Measurements from ENCODE around the gene GNB5.
"Not testable (repeated sequence)": the region's sequence is repeated elsewhere in the genome, so short reads cannot be mapped to it uniquely, and the experiment has no call there.

Gene GNB5

DNA sequence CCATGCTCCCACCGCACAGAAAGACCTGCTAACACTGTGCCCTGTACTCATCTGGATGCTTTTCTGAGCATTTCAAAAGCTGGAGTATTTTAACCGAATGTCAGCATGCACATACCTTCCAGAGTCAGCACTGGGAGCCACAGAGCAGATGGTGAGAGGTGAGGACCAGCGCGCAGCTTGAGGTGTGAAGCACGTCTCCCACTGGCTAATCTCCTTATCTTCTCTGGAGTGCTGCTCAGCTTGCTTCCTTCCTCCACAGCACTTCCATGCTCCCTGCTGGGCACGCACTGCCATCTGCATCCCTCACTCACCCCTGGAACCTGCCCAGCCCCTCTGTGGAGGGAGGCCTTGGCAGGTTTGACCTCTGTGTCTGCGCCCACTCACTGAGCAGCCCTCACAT is at the start of gene GNB5:
TSS of gene GNB5 (minus strand) at position 186 of the 400 bp plus-strand sequence. CDS start 6,716 bp downstream, outside the sequence.
- DNase-seq (ENCODE audit: low read depth in 2 of 2) = no peak

DNA sequence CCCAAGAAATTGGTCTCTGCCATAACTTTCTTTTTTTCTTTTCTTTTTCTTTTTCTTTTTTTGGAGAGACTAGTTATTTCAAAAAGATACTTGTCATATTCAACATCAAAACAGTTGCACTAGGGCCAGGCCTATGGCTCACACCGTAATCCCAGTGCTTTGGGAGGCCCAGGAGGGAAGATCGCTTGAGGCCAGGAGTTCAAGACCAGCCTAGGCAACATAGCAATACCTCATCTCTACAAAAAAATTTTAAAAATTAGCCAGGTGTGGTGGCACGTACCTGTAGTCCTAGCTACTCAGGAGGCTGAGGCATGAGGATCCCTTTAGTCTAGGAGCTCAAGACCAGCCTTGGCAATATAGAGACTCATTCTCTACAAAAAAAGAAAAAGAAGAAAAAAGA is 49.0 kb upstream of the GNB5 start:
- DNase-seq (ENCODE audit: low read depth in 2 of 2) = no peak

DNA sequence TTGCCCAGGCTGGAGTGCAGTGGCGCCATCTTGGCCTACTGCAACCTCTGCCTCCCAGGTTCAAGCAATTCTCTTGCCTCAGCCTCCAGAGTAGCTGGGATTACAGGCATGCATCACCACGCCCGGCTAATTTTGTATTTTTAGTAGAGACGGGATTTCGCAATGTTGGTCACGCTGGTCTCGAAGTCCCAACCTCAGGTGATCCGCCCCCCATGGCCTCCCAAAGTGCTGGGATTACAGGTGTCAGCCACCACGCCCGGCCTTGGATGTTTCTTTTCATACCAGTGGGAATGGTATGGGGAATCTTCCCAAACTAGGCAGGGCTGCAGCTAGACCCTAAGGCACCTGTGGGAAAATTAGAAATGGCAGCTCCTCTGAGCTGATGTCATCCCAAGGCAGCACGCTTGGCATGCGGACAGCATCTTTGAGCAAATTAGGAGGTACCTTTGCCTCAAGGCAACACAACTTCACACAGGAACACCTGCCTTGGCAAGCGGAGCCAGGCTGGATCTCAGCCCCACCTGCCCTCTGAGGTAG is 47.9 kb upstream of the GNB5 start:
- DNase-seq (ENCODE audit: low read depth in 2 of 2) = not testable (repeated sequence)

DNA sequence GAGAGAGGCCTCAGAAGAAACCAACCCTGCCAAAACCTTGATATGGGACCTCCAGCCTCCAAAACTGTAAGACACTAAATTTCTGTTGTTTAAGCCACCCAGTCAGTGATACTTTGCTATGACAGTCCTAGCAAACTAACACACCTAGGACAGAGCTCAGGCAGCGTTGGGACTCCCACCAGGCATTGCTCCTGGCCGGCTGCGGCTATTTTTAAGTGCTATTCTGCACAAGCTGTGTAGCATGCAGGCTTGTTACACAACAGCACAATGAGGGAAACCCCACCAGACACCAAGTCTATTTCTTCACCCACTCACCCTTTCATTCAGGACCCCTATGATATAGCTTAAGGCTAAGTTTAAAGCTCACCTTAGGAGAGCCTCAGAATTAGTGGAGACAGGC is 47.0 kb upstream of the GNB5 start:
- no peak for DNase-seq (ENCODE audit: low read depth in 2 of 2)

DNA sequence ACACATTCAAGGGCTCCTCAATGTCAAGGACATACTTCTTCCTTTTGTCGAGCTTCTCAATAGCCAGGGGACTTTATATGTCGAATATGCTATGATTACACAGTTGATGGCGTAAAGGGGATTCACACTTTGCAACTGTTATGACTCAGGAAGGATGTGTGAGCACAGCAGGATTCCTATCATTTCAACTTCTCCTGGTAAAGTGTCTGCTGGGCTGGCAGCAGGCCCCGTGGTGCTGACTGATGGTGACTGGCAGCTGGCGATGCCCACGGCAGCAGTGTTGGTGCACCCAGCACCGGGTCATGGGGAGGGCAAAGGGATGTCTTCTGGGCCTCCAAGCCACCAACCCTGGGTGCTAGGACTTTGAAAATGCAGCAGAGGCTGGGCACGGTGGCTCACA is 44.8 kb upstream of the GNB5 start:
- no peak for DNase-seq (ENCODE audit: low read depth in 2 of 2)

DNA sequence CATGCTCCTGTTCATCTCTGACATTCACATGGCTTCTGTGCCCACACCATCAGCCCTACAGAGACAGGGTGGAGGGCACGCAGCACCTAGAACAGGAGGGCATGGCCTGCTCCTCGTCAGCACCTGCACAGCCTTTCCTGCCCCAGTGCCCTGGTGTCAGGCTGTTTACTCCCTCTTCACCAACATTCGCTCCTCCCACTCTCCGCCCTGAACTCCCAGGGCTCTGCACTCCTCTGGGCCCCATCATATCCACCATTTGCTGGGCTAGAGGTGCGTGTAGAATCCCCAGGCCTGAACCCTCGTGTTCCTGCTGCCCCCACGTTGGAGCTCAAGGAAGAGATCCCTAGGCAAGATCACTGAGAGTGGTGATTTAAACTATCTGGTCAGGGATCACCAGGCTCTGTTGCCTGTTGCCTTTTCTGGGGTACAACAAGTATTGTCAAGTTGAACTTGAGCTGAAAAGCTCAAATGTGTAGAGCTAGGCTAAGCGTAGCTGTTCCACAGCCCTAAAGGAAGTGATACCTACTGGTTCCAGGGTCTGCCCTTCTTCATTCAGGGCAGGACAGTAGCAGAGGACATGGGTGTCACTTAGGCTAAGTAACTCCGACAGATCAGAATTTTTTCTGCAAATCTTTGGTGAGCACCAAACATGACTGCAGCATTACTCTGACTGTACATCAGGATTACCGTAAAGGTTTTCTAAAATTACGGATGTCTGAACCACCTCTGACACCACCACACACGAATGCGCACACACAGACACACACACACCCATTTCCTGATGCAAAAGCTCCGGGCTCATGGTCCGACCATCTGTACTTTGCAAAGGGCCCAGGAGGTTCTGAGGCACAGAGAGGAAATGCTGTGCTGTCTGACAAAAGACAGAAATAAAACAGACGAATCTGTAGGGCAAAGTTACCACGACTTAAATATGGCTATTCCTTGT is 43.7 kb upstream of the GNB5 start:
- DNase-seq (ENCODE audit: low read depth in 2 of 2) = no peak

DNA sequence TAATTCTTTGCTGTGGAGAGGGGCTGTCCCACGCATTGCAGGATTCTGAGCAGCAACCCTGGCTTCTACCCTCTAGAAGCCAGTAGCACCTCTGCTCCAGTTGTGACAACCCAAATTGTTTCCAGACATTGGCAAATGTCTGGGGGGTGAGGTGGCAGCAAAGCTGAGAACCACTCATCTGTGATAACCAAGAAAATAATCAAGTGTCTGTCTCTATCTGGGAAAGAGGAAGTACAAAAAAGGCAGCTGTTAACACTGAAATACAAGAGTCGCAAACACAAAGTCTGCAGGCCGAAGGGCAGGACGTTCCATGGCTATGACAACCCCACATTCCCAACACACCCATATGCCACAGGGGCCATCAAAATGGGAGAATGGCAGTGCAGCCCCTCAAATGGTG is 42.2 kb upstream of the GNB5 start:
- DNase-seq (ENCODE audit: low read depth in 2 of 2) = no peak

DNA sequence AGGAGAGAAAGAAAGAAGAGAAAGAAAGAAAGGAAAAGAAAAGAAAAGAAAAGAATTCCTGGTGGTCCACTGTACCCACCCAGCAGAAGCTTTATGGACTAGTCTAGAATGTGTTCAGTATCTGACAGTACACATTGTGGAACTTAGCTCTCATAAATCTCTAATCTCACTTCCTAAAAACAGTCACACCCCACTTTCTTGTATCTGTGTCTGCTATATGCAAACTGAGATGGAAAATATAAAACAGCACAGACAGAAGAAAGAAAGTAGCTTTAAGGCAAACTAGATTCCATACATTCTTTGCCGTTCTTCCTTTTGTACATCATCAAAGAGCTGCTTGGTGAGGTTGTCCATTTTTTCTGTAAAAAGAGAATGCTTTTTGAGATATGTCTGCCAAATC is 41.1 kb upstream of the GNB5 start:
- no peak for DNase-seq (ENCODE audit: low read depth in 2 of 2)

DNA sequence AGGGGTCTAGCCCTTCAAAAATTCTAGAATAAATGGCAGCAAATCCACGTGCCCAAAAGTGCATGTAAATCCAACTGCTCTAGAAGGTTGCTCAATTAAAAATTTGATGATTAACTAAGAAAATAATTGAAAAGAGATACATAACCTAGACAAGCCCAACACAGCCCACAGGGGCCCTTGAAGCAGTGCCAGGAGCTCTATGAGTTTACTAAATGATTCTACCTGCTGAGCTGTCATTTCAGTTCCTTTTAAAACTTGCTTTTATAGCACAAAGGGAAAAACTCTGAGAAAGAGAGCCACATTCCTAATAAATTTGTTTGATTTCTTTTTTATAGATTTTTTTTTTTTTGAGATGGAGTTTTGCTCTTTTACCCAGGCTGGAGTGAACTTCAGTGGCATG is 38.9 kb upstream of the GNB5 start:
- DNase-seq (ENCODE audit: low read depth in 2 of 2) = no peak

DNA sequence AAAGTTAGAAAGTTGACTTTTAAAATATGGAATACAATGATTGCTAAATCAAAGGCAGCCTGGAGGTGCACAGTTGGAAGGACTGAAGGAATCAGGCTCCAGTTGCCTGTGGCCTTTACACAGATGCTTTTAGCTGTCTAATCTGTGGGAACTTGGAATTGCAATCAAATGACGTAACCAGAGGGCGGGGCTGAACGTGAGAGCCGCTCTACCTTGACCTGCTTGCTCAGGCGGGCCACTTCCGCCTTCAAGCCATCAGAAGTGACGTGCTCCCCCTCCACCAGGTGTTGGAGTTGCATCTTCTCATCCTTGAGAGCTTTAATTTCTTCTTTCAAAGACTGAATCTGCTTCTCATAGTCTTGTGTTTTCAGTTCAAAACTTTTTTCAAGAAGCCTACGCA is 37.7 kb upstream of the GNB5 start:
- no peak for DNase-seq (ENCODE audit: low read depth in 2 of 2)

DNA sequence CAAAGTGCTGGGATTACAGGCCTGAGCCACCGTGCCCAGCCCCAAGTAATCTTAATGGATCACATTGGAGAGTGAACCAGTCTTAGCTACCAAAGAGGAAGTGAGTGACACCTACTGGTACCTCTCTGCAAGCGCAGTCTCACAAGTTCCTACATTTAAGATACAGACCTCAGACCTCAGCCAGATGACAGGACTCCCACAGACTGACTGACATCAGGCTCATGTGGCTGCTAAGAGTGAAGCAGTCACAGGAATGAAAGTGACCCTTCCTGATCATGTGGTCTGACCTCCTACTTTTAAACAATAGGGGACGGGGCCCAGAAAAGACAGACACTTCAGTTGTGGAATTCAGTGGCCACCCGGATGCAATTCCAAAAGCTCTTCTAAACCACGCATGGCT is 36.3 kb upstream of the GNB5 start:
- DNase-seq (ENCODE audit: low read depth in 2 of 2) = peak; percentile 31 to 33

DNA sequence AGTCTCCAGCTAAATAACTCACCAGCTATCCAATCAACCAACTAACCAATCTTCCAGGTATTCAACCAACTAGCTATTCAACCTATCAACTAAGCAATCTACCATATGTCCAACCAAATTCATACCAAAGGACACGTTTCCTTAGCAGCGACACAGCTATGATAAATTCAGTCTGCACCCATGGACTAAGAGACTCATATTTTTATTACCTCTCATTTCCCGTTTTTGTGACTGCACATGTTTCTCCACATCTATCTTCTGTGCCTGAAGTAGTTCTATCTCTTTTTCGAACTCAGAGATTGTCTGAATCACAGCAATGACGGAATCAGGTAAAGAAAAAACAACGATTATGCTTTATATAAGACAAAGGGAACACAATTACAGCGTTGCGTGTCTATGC is 34.0 kb upstream of the GNB5 start:
- no peak for DNase-seq (ENCODE audit: low read depth in 2 of 2)

DNA sequence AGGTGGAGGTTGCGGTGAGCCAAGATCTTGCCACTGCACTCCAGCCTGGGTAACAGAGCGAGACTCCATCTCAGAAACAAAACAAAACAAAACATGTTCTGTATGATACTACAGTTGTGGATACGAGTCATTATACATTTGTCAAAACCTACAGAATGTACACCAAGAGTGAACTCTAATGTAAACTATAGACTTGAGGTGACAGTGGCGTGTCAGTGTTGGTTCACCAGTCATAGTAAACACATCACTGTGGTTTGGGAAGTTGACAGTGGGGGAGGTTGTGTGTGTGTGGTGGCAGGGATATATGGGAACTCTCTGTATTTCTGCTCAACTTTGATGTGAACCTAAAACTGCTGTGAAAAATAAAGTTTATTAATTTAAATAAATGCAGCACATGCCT is 33.0 kb upstream of the GNB5 start:
- no peak for DNase-seq (ENCODE audit: low read depth in 2 of 2)

DNA sequence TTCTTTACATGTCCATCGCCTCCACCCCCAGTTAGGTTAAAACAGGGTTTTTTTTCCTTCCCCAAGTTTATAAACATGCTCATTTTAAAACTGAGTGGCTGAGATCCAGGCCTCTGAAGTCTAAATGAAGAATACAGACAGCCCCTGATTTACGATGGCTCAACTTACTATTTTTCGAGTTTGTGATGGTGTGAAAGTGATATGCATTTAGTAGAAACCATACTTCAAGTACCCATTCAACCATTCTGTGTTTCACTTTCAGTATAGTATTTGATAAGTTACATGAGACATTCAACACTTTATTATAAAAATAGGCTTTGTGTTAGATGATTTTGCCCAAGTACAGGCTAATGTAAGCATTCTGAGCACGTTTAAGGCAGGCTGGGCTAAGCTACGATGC is 30.5 kb upstream of the GNB5 start:
- DNase-seq (ENCODE audit: low read depth in 2 of 2) = no peak

DNA sequence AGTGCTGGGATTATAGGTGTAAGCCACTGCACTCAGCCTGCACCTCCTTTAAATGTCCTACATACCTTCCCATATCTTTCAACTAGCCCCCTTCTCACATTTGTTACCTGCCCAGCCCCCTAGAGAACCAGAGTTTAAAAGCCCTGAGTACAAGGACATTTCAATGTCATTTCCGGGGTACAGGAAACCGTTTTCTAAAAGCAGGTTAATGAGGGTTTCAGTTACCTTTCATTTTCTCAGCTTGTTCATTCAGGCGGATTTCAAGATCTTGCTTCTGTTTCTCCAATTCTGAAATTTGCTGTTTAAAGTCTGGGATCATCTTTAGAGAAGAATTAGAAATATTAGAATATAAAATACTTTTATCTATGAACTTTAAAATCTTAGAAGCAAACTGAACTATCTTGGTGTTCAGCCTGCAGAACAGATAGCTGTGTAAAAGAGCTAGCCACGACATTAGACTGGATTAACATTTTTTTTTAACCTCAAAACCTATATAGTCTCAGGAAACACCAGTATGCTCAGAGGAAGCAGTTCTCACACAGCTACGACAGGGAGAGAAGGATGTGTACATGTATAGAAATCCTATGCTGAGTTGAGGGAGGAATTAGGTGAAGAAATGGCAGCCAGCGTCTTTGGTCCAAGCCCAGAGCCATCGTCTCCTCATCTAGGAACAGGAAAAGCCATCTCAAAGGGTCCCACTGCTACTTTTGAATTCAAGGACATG is 29.9 kb upstream of the GNB5 start:
- DNase-seq (ENCODE audit: low read depth in 2 of 2) = no peak

DNA sequence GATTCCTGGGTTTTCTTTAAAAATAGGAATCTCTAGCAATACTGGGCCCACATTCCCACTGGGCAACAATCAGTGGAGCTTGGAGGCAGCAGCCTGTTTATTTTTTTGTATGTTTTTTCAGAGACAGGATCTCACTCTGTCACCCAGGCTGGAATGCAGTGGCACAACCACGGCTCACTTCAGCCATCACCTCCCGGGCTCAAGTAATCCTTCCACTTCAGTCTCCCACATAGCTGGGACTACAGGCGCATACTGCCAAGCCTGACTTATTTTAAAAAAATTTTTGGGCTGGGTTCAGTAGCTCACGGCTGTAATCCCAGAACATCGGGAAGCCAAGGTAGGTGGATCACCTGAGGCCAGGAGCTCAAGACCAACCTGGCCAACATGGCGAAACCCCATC is 29.1 kb upstream of the GNB5 start:
- no peak for DNase-seq (ENCODE audit: low read depth in 2 of 2)

DNA sequence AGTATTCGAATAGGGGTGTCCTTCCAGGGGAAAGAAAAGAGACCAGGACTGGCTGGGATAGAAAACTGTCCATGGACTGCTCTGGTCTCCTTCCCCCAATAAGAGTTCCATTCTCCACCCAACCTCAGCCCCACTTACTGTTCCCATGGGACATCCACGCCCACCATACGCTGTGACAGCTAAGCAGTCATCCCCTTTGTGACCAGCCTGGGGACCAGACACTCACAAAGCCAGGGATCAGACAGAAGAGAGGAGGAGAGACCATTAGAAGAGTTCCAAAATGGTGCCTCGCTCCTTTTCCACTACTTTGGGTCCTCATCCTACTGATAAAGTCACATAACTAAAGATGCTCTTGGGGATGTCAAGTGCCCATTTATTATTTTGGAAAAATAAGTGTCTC is 27.6 kb upstream of the GNB5 start:
- no peak for DNase-seq (ENCODE audit: low read depth in 2 of 2)

DNA sequence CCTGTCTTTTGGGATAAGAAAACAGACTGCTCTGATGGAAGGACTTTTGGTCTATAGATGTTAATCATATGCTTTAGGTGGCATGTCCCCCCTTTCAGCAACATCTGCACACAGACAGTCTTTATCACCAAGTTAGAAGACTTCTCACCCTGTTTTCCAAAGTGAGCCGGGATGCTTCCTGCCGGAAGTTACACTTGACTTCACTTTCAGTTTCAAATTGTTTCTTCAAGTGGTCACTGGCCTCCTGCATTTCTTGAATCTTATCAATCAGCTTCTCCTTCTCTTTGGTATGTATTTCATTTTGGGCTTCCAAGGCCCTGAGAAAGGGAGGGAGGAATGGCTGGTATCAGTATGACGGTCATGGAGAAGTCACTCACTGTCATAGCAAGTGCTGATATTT is 27.2 kb upstream of the GNB5 start:
- no peak for DNase-seq (ENCODE audit: low read depth in 2 of 2)

DNA sequence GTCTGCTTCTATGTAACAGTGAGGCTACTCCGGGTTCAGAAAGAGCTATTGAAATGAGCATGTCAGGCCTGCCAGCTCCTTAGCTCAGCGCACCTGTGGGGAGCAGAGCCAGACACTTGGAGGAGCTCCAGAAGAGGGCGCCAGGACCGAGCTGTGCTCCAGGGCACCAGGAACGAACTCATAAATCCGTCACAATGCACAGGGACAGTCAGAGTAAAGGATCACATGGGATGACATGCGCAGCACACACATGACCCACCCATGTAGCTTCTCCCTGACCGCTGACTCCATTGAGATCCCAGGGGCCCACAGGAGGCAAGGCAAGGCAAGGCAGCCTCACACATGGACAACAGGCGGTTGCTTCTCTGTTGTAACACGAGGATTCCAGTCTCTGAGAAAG is 26.0 kb upstream of the GNB5 start:
- no peak for DNase-seq (ENCODE audit: low read depth in 2 of 2)

DNA sequence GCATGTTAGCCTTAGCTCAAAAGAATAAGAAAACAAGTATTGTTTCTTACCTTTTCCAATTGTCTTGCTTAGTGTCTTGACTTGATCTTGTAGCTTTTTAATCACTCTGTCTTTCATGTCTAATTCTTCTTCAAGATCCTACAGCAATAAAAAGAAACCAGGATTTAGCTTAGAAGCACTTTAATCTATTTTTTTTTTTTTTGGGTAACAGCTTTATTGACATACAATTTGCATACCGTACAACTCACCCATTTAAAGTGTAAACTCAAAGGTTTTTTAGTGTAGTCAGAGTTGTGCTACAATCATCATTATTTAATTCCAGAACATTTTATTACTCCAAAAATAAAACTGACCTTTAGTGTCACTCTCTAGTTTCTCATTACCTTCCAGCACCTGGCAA is 23.4 kb upstream of the GNB5 start:
- no peak for DNase-seq (ENCODE audit: low read depth in 2 of 2)

DNA sequence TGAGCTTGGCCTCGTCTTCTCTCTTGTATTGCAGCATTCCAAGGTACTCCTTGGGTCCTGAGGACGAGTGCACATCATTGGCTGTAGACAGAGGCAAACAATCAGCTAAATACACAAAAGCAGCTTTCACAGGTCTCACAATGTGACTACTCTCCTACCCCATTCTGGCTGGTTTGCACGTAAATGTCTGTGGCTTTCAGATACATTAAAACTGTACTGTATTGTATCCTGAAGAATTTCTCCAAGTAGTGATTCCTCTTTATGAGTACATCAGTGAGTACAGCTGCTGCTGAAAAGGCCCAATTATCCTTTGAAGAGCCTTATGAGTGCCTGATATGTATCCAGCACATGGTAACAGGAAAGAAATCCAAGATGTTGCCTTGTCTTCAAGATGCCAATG is 22.0 kb upstream of the GNB5 start:
- DNase-seq (ENCODE audit: low read depth in 2 of 2) = no peak

DNA sequence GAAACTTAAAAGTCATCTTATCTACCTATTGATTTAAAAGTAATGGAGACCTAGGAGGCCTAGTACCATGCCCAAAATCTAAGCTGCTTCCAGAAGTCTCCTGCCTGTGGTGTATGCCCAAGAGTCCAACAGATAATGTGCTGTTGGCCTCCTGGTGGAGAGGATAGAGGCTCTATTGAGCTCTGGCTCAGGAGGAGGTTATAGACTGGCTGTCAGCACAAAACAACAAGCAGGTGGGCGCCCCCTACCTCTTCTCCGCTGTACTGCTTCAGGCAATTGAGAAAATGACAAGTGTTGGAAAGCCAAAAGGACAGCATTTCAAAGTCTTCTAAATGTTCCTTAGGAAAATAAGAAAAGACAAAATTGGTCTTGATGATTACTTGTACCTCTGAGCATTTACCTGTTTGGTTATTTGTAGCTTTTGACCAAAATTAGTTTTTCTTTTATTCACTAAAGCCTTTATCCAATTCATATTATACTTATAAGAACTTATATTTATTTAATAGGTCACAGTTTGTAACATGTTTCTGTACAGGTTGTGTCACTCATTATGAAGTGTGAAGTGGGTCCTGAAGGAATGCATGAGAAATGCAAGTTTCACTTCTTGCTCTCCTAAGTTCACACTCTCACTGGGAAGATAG is 17.2 kb upstream of the GNB5 start:
- DNase-seq (ENCODE audit: low read depth in 2 of 2) = peak; percentile 34 to 50
